Measurements from ENCODE around the gene TRIM38.
"Not testable (repeated sequence)": the region's sequence is repeated elsewhere in the genome, so short reads cannot be mapped to it uniquely, and the experiment has no call there.

The TRIM38 gene

DNA sequence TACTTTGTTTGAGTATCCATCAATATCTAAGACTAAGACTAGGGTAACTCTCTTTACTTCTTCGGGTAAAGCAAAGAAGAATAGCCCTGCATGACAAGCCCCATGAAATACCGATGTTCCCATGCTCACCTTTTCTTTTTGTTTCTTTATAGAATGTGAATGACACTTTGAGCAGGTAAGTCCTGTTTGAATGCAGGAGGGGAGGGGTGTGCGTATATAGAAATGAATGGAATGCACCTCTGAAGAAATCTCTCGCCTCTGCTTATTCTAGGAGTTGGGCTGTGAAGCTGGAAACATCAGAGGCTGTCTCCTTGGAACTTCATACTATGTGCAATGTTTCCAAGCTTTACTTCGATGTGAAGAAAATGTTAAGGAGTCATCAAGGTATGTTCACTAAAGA, 10.3 kb downstream of the TRIM38 start:
- no peak for FAIRE-seq

DNA sequence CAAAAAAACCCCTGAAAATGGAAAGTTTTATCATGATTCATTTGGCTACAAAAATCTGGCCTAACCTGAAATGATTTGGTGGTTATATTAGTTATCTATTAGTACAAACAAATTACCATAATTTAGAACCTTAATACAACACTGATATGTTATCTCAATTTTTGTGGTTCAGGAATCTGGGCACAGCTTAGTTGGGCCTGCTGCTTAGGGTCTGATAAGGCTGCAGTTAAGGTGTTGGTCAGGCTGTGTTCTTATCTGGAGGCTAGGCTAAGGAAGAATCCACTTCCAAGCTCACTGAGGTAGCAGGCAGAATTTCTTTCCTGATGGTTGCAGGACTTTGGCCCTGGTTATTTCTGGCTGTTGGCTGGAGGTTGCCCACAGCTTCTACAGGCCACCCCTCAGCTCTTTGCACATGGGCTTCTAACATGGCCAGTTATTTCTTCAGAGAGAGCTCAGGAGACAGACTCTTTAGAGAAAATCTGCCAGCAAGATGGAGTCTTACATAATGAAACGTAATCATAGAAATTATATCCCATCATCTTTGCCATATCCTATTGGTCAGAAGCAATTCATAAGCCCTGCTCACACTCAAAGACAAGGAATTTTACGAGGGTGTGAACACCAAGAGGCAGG, 11.4 kb downstream of the TRIM38 start:
- FAIRE-seq, result no peak

DNA sequence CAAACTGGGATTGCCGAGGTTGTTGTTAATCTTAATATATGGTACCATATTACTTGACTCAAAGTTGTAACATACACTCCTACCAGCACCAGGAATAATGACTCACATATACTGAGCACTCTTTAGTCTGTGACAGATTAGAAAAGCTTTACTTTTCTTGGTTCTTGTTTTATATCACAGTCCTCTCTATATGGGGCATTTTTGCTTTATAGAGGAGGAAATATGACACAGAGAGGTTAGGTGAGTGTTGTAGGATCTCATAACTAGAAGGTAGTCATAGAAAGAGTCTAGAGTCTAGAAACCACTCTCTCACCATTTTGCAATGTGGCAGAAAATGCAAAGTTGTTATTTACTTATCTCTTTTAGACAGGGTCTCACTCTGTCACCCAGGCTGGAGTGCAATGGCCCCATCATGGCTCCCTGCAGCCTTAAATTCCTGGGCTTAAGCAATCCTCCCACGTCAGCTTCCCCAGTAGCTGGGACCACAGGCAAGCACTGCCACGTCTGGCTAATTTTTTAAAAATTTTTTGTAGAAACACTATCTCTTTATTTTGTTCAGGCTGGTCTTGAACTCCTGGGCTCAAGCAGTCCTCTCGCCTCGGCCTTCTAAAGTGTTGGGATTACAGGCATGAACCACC, 13.4 kb downstream of the TRIM38 start:
- no peak for FAIRE-seq

DNA sequence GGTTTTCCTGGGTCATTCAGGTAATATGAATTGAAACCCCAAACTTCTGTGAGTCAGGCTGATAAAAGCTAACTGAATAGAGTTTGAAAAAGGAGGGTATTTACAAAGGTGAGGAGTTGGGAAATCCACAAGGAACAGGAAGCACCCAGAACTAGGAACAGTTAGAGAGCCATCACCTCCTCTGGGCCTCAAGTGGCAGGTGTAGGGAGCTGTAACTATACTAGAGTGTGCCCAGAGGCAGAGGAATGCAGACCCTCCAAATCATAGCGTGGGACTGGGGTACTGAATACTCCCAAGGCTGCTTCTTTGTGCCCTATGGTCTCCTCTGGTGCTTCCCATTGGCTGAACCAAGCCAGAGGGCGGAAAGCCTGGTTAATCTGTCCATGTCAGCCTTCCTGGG, 18.3 kb downstream of the TRIM38 start:
- no peak for FAIRE-seq

DNA sequence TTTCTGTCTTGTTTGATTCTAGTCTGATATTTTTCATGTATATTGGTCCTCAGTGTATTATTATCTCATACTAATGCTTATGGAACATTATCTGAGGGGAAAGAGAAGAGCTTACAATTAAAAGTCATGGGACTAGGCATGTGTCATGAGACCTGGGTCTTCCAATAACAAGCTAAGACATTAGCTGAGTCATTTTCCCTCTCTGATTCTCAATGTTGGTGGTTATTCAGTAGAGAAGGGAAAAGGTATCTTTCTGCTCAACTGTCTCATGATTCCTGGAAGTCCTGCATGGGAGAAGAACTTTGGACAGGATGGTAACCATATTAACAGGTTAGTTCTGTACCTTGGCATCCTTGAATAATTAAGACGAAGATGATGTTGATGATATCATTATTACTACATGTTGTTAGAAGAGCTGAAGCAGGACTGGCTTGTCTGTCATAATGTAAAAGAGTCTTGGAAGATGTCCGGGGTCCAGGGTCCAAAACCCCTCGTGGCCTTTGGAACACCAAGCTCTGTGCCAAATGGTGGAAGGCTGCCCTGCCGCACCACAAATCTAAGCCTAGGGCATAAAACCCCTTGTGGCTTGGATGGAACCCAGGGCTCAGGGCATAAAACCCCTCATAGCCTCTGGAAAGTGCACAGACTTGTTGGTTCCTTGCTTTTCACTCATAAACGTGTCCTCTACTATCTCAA, 19.1 kb downstream of the TRIM38 start:
- FAIRE-seq, result no peak

DNA sequence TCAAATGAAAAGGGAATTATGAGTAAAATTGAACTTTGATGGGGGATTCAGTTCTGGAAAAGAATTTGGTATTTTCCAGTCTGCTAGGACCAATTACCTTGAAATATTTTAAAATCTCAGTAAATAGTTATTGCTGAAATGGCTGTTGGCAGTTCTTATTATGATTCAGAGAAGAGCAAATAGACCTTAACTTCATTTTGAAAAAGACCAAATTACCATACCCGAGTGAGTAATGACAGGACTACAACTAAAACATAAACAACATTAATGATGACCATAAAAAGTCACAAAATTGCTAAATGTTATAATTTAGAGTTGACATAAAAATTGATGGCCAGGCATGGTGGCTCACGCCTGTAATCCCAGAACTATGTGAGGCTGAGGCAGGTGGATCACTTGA, 21.7 kb downstream of the TRIM38 start:
- FAIRE-seq, result no peak

DNA sequence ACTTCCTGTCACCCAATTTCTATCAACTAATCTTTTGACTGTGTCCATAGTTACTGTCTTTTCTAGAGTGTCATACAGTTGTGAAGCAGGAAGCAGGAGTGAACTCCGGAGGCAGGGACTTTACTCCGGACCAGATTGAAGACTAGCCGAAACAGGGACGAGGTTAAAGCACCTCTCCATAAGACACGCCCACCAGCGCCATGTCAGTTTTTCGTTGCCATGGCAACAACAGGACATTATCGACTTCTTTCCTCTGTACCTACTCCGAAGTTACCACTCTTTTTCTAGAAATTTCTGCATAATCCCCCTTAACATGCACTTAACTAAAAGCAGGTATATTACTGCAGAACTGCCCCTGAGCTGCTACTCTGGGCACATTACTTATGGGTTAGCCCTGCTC, 25.2 kb downstream of the TRIM38 start:
- no peak for FAIRE-seq

DNA sequence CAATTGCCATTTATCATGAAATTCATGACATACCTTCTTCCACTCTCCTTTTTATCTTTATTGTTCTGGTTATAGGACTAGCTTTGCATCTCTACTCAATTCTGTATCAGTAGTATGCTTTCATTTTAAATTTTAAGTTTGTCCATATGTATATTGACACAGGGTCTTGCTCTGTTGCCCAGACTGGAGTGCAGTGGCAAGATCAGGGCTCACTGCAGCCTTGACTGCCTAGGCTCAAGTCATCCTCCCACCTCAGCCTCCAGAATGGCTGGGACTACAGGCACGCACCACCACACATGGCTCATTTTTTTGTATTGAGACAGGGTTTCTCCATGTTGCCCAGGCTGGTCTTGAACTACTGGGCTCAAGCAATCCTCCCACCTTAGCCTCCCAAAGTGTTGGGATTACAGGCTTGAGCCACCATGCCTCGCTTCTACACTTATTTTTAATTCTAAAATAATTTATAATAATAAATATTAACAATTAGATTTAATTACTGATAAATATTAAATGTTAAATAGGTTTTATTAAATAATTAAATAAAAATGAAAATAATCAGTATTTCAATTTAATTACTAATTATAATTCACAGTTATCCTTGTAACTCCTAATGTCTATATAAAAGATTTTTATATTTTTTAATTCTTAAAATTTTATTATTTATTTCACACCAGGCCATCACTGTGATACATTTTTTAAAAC, 27.7 kb downstream of the TRIM38 start:
- no peak for FAIRE-seq

DNA sequence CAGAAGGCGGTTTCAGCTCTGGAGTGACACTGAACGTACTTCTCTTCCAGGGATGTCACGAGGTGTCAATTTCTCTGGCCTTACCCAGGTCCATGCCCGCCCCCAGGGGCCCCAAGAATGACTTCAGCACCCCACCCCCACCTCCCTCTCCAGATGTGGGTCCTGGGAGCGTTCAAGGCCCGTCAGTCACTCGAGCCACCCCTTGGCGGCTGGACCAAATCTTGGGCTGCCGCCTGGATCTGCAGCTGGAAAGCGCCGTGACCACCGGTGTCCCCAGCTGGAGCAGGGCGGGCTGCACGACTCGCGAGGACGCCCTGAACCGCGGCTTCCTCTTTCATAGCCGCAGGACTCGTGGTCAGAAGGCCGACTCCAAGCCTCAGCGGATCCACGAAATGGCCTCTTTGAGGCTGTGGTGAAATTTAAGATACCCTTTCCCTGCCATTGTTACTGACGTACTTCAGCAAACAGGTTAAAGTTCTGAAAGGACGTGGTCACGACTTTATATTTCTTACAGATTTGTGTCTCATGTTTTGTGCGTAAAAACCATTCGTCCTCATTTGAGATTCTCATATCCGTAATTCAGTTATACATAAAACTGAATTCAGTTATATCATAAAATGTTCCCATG, 29.3 kb downstream of the TRIM38 start:
- no peak for FAIRE-seq

DNA sequence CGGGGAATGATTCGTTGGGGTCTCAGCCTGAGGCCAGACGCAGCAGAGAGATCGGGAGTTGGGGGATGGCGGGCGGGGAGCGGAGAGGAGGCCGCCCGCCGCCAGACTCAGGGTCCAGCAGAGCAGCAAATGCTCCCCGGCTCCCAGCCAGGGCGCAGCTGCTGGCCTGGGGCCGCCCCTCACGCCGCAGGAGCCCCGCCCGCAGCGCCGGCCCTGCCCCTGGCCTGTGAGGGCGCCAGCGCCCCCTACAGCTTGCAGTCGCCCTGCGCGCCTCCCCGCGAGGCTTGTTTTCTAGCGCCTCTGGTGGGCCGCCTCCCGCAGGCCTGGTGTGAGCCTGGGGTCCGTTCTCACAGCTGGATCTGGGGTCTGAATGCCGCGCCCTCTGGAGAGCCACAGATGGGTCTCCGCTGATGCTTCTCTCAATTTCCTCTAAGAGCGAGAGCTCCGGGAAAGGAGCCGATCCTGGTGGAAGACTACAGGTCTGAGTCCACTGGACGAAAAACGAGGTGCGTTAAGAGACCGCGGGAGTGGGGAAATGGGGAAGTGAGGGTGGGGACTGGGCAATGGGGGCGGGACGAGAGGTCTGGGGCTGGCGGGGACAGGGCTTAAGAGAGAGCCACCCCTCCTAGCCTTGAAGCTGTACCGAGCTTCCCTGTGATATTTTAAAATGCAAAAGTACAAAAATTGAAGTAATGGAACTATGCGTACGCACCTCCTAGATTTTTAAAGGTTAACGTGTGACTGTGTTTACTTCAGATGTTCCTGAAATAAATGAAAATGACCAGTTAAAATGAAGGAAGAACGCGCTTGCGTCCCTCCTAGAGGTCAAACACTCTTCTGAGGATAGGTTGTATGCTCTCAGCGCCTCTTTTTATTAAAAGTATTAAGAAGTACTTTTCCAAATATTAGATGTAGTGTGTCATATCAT, 30.1 kb downstream of the TRIM38 start:
- no peak for FAIRE-seq

DNA sequence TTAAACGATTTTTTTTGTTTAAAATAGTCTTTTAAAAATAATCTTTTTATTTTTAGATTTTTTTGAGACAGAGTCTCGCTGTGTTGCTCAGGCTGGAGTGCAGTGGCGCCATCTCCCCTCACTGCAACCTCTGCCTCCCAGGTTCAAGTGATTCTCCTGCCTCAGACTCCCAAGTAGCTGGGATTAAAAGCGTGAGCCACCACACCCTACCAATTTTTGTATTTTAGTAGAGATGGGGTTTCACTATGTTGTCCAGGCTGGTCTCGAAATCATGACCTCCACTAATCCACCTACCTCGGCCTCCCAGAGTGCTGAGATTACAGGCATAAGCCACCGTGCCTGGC, 30.7 kb downstream of the TRIM38 start:
- not testable (repeated sequence) for FAIRE-seq

DNA sequence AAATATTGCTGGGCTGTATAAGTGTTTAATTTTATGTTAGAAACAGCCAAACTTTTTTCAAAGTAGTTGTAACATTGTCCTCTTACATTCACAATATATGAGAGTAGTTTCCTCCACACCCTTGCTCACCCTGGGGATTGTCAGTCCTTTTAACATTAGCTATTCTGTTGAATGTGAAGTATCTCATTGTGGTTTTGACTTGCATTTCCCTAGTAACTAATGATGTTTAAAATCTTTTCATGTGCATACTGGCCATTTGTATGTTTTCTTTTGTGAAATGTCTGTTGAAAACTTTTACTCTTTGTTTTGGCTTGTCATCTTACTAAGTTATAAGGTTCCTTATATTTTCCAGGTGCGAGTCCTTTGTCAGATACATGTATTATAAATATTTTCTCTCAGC, 32.9 kb downstream of the TRIM38 start:
- FAIRE-seq, result no peak

DNA sequence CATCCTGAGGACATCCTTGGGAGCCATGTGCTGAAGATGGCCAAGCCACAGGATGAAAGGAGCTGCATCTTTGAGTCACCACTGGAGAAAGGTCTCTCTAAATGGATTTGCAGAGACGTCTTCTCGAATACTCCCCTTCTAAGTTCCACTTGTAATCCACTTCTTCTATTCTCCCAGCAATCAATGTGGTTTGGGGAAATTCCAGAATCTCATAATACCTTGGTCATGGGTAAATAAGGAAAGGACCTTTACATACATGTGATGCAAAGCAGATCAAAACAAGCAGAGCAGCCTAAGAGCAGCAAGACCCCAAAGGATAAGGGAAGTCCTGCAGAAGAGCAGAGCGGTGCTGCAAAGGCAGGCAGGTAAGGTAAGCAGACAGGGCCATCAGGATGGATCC, 35.3 kb downstream of the TRIM38 start:
- FAIRE-seq, result no peak

DNA sequence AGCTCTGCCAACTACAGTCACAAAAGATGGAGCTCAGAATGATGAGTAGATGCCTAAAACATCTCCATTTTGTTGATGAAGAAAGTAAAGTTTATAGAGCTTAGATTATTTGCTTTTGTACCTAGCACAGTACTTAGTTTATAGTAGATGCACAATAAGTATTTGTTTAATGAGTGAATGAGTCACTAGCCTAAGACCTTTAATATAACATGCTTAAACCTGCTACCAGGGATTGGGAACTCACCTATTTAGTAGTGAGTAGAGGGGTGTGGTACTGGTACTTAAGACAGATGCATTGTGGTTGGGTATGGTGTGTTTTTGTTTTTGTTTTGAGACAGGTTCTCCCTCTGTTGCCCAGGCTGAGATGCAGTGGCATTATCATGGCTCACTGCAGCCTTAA, 35.8 kb downstream of the TRIM38 start:
- no peak for FAIRE-seq

DNA sequence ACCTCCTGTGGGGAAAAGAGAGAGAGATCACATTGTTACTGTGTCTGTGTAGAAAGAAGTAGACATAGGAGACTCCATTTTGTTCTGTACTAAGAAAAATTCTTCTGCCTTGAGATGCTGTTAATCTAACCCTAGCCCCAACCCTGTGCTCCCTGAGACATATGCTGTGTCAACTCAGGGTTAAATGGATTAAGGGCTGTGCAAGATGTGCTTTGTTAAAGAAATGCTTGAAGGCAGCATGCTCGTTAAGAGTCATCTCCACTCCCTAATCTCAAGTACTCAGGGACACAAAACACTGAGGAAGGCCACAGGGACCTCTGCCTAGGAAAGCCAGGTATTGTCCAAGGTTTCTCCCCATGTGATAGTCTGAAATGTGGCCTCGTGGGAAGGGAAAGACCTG, 36.6 kb downstream of the TRIM38 start:
- FAIRE-seq, result not testable (repeated sequence)

DNA sequence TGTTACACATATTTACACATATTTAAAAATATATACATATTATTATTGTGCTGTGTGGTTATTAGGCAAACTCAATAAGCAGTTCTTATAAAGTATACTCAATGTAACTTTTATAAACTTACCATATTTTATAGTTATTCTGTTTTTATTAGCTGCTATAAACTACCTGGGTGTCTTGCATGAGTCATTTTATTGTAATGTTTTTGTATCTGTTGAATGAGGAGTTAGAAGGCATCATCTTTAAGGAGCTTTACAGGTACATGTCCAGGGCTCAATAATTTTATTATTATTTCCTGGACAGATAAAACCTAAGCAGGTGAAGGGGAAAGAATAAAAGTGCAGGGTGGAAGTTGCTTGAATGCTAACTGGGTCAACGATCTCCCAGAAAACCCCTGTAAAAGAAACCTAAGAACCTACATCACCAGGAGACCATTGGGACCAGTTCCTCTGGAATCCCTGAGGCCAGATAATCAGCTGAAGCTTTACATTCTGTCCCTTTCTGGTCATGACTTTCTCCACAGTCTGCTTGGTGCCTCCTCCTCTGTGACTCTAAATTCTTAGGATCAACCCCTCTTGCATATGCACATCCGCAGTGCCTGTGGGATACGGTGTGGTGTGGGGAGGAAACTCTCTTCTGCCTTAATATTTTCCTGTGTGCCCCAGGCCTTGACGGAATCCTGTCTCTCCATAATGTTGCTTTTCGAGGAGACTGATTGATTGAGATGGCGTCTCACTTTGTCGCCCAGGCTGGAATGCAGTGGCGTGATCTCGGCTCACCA, 38.0 kb downstream of the TRIM38 start:
- no peak for FAIRE-seq

DNA sequence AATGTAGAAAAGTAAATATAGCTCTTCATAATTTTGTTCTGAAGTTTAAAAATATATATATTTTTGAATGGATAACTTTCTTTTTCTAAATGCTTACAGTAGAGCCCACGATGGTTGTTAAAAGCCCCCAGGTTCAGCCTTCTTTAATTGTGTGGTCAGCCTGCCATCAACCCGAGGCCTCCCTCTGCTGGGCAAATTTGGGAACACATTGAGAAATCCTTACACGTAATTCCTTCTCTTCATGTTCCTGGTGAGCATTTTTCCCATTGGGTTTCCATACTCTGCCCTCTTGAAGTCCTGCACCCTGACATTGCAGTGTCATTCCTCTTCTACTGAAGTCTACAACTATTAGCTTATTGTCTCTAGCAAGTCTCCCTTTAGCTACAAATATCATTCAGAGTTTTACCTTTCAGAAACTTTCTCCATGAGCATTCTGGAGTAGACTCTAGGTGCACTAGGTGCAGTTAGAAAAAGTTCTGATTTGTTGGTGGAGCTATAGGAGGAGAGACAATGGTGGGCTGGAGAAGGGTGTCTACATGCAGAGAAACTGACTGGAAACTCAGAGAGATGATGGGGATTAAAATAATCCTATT, 40.6 kb downstream of the TRIM38 start:
- FAIRE-seq, result no peak

DNA sequence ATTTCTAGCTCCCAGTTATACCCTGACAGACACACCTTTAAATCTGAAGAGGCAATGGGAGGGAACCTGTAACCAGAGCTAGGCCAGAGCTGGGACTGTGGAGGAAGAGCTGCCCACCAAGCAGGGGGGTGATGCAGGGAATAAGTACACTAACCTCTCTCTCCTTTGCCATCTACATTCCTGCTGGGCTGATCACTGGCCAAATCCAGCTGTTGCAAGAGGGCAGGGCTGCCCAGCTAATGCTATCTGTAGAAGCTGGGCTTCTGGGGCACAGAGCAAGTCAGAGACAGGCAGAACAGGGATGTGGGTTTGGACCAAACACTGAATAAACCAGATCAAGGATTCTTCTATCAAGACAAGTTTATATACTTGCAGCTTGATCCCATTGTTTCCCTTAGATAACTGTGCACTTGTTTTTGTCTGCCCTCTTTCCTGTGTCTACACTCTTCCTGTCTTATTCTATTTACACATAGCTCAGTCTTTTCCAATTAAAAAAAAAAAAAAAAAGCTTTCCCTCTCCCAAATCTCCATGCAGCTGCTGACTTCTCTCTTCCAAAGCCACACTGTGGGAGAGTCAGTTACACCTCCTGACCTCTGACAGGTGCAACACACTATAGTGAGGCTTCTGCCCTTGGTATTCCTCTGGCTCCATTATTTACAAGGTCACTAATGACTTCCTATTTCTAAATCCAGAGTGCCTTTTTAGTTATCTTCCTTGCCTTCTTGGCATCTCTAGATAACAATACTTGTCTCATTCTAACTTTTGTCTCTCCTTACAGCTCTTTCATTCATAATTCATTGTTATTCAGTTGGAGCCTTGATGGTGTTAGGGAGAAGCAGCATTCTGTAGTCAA, 43.7 kb downstream of the TRIM38 start:
- no peak for FAIRE-seq

DNA sequence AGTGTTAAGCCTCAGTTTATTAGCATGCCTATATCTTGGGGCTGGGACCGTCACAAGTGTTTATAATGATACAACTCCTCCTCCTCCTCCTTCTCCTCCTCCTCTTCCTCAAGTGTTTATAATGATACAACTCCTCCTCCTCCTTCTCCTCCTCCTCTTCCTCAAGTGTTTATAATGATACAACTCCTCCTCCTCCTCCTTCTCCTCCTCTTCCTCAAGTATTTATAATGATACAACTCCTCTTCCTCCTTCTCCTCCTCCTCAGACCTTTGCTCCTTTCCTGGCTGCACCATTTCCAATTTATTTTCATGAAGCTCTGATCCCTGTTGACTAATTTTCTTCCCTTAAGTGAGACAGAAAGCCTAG, 44.3 kb downstream of the TRIM38 start:
- not testable (repeated sequence) for FAIRE-seq

DNA sequence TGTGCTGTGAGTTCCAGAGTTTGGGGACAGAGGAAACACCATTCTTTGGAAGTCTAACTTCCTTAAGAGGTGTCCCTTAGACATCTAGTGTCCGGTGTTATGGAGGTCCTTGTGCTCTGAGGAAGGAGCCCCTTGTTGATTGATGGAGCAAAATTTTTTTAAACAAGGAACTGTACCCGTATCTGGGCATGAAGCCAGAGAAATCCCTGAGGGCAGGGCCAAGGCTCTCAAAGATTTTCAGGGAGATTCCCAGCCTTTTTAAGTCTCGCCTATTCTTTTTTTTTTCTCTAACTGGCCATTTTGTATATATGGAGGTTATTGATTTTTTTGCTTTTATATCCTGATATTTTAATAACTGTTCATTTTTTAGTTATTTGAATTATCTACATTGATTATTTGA, 45.9 kb downstream of the TRIM38 start:
- no peak for FAIRE-seq

Measured in colon (tissue), 2 donors.